Hindlimb muscle (tissue), 1 donor: ENCODE data around the gene MTM1. TPM values are rescaled to one million over a fixed set of nuclear protein-coding genes. Genes with fewer than 3 reads are reported as not detected.

Source experiments
- DNase-seq: peaks from one replicate; pipeline ENCODE4 v3.0.0-alpha.2; 2013
- polyA plus RNA-seq: library from polyadenylated mRNA; unstranded; fragments of 120-200 nt; gene quantifications from one replicate; pipeline ENCODE4 v1.2.1, GENCODE V29; 2013; ENCODE audit not compliant: insufficient read length

MTM1 gene
- polyA plus RNA-seq, 1 donor, result 5.6 TPM

GRCh38 chrX:150607201-150607600 lies 38.8 kb downstream of the MTM1 start:
- DNase-seq, result no peak

DNA sequence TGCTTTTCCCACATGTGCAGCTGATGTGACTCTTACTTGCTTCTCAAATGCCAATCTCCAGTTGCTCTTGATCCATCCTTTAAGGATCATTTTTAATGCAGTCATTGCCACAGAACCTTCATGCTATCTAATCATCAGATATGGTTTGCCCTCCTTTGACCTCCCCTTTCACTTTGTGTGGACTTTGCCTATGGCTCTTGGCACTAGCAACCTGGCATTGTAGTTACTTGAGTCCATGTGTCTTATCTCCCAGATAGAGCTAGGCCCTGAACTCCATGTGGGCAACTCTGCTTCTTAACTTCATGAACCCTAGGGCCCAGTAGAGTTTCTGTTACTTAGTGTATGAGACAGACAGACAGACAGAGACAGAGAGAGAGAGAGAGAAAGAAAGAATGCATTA lies 41.6 kb downstream of the MTM1 start:
- DNase-seq, result no peak

GRCh38 chrX:150610446-150610845 lies 42.0 kb downstream of the MTM1 start:
- DNase-seq, result no peak

GRCh38 chrX:150615356-150615755 lies 46.9 kb downstream of the MTM1 start:
- DNase-seq, result no peak

DNA sequence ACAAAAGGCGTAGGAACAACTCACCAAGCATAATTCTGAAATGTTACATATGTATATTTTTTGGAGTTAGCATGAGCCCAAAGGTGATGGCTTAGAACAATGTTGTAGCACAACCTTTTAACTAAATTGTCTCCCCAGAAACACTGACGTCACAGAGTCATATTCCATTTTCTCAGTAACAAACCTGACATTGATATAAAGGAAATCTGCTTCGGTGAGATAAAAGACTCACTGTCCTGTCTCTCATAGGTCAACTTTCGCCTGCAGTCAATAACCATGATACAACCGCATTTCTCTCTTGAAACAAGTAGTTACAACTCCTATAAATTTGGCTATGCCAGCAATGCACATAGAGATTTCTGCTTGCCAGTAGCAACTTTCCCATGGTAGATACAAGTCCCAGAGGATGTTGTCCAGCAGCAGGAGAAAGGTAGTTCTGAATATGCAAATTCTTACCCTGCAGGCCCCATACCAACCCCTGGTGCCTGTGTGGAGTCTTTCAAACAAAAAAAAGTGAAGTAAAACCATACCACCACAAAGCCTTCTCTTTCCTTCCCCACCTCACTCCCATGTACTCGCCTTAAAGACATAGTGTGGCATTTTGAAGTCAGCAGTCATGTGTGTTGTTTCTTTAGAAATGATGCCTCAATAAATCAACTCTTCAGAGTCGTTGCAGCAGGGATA lies 47.9 kb downstream of the MTM1 start:
- no peak for DNase-seq

- no peak for DNase-seq
Measured at GRCh38 chrX:150616863-150617198, 48.4 kb downstream of the MTM1 start.

DNA sequence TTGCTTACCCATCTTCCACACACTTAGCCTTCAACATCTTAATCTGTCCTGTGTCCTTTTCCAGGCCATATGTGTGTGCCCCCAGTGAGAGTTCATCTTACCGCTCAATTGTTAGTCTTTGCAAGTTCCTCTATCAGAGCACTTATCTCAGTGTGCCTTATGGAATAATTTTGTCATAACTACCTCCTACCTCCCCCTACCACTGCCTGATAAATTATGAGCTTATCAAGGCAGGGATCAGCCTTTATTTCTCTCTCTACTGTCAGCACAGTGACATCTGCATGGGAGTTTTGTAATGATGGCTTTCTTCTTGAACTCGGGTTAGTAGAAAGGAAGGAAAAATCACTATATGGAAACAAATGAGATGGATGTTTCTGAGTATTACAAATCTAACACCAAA lies 53.2 kb downstream of the MTM1 start:
- DNase-seq, result no peak

DNA sequence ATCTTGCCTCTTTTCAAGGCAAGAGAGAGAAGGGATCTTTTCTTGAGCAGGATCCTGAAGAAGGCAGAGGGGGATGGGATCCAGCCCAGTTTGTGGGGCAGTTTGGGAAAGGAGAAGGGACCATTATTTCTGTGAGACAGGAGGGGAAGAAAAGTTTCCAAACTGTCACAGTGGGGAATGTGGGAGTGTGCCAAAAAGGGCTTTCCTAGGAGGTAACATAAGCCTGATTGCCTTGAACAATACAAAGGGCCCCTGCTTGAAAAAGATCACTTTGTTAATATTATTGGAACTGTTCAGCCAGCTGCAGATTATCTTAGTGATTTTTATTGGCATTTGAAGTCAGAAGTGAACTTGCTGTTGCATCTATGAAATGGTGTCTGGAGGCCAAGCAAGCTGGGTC lies 55.2 kb downstream of the MTM1 start:
- DNase-seq, result no peak

DNA sequence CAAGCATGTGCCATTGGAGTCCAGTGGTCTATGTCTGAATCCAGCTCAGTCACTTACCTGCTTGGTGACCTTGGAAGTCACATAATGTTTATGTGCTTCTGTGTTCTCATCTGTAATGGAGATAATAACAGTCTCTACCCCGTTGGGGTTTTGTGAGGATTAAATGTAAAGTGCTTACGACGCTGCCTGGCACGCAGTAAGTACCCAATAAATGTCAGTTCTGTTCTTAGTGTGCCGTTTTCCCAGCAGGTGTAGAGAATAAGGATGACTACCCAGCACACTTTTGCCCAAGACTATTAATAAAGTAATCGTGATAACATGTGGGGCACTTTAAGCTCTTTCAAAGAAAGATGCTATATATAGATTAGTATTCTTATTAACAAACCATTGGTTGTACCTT lies 56.7 kb downstream of the MTM1 start:
- no peak for DNase-seq

DNA sequence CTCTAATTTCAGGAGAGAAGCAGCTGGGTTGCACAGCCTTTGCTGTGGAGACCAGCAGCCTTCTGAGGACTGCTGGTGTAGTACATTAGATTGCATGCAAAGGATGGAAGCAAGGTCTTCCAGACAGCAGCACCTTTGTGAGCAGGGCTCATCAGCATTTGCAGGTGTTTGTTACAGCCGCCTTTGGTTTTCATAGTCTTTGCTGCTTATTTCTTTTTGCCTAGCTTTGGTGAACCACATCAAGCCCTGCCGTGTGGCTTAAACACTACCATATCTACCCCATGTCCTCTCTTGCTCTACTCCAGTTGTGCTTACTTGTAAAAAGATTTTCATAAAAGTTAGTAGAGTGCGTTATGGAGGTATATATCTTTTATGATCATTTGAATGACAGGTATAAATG lies 57.5 kb downstream of the MTM1 start:
- DNase-seq, result no peak

- DNase-seq, result no peak
Measured at GRCh38 chrX:150627957-150628356, 59.5 kb downstream of the MTM1 start.

- no peak for DNase-seq
Measured at GRCh38 chrX:150635952-150636351, 67.5 kb downstream of the MTM1 start.

DNA sequence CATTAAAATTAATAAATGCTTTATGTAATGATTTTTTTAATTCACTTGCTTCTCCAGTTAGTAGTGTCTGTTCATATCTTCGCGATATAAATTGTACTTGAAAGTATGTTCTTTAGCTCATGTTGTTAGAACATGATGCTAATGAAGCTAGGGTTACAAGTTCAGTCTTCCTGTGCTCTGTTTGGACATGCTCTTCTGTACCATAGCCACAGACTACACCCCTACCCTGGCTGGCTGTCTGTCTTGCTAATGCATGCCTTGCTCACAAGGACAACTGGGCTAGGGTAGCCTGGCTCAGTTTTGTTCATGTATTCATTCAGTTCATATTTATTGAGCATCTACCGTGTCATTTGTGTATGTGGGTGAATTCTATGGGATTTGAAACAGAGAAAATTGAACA lies 74.0 kb downstream of the MTM1 start:
- no peak for DNase-seq

DNA sequence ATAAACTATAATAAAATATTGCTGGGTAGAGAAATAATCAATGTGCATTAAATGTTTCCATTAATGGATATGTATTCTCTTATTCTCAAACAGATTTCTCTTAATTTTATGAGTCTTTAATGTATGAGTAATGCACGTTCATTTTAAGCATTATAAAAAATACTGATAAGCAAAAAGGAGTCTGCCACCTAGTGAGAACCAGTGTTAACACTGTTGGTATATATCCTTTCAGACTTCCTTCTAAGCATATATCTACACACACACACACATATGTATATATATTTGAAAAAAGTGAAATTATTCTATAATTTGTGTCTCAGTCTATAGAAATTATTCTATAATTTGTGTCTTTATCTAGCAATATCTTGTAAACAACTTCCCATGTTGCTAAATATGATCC lies 74.8 kb downstream of the MTM1 start:
- DNase-seq, result no peak

- no peak for DNase-seq
Measured at GRCh38 chrX:150643958-150644357, 75.5 kb downstream of the MTM1 start.

DNA sequence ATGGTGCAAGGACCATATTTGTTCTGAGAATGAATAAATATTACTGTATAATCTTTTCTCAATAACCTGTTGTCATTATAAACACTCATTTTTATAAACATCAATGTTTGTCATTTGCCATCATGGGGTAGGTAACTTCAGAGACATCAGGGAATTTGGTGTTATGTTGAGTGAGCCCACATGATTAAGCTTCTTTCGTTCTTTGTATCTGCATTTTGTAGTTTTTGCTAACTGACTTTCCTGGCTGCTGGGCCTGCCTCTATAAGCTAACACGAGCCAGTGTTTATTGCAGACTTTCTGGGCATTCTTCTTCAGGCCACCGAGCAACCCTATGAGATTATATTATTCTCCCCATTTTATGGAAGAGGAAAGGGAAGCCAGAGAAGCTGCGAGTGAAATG lies 76.0 kb downstream of the MTM1 start:
- DNase-seq, result no peak

DNA sequence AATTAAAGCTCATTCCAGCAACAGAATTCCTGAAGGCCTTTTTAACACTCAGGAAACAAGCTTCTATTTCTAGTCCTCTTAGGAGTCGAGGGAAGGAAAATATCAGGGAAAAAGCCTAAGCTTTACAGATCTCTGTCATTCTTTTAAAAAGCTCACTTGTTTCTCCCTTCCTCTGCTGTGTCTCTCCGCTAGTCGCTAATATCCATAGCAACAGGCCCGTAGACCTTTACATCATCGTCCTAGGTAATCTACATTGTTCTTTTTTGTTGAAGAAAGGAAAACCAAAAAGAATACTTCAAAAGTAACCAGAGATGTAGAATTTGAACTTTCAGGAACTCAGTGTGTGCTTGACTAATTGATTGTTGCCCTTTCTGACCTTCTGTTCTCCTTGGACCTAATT lies 78.9 kb downstream of the MTM1 start:
- DNase-seq, result no peak

DNA sequence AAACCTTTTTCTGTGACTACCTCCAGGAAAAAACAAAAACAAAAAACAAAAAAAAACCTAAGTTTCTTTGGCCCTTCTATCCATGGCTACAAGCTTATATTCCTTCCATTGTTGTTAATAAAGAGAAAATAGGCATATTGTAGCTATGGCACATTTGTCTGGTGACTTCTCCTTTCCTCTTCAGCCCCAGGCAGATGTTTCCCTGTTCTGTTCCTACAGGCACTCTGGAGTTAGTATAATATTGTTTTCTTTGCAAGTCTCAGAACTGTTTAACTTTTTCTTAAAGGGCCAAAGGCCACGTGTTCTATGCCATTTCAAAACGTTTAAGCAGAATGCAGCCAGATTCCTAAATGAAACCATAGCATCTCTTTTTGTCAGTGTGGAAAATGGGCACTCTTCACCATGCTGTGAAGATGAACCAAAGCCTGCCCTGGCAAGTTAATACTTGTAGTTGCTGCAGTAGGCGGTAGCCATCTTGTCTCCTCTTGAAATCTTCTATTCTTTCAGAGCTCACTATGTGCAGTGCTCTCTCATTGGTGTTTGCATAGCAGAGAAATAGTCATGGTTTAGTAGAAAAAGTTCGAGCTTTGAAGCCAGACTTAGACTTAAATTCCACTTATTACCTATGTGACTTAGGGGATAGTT lies 80.0 kb downstream of the MTM1 start:
- DNase-seq, result no peak

DNA sequence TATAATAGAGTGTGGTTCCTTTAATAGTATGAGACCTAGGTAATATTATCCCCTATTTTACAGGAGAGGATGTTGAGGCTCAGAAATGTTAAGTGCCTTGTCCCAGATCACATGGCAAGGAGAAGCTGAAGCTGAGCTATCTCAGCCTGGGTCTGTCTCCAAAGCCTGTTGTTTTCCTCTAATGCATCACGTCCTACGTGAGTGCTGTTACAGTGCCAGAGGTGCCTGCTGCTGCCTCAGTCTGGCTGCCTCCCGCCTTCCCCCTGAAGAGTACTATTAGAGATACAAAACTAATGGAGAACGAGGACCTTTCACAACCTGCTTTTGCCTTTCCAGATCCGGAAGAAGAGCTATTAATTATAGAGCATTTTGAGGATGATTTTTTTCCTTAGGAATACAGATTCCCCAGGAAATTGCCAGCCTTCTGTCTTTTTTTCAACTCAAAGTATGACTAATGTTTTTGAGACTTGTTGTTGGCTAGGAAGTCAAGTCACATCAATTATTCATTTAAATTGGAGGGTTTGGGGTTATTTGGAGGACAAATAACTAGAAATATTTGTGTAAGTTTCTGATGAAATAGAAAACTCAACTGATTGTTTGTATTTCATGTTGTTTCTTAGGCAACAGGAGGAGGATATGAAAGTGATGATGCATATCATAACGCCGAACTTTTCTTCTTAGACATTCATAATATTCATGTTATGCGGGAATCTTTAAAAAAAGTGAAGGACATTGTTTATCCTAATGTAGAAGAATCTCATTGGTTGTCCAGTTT lies 80.9 kb downstream of the MTM1 start:
- DNase-seq, result no peak

DNA sequence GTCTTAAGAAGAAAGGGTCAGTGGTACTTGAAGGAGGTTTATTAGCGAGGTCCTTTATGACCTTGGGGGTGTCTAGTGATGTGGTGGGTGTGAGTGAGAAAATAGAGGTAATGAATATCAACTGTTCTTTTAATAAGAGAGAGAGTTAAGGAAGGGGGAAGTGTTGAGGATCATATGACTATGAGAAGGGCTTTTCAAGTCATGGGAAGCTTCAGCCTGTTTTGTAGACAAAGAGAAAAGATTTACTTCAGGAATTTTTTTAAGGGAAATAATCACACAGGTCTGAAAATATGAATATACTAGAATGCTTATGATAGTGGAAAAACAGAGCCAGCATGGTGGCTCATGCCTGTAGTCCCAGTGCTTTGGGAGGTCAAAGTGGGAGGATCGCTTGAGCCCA lies 83.5 kb downstream of the MTM1 start:
- no peak for DNase-seq

- DNase-seq, result no peak
Measured at GRCh38 chrX:150655788-150656187, 87.4 kb downstream of the MTM1 start.

DNA sequence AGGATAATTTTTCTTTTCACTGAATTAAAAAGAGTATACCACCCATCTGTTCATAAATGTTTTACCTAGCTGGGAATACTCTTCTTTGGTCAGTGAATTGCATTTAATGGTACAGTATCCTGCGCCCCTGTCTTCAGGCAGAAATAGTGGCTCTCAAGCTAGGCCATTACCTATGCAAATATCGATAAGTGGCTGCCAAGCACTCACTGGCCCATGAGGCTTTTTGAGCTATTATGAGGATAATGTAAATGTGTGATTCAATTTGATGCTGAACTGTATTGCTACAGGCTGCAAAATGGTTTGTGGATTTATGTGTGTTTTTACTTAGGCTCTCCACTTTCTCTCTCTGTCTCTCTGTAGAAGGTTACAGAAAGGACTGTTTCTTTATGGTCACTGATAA lies 94.7 kb downstream of the MTM1 start:
- DNase-seq, result no peak

- no peak for DNase-seq
Measured at GRCh38 chrX:150664290-150664689, 95.9 kb downstream of the MTM1 start.

- DNase-seq, result no peak
Measured at GRCh38 chrX:150676221-150676620, 107.8 kb downstream of the MTM1 start.
